Sciatic nerve (tissue), 2 donors: ENCODE measurements around the gene CDKN3. TPM values are rescaled to one million over a fixed set of nuclear protein-coding genes. Genes with fewer than 3 reads are reported as not detected.
A peak's percentile ranks its signal among the peaks of the same experiment; 100 is the strongest.
"Not testable (repeated sequence)": the region's sequence is repeated elsewhere in the genome, so short reads cannot be mapped to it uniquely, and the experiment has no call there.

Experiments used
- ATAC-seq: fragments of 200-7000 bp; cut with Tn5 transposase; one replicate; pipeline ENCODE4 v1.9.1; 2020; ENCODE audit warnings: mild to moderate bottlenecking, moderate library complexity
- DNase-seq: peaks from one replicate; pipeline ENCODE4 v3.0.0-alpha.2; 2020; ENCODE audit warnings: low spot score
- intact Hi-C: fragments of 100-400 bp; cut with DNase I; formaldehyde crosslinking; loops from one replicate; pipeline ENCODE4 v1.14.2; 2022
- total RNA-seq: library from RNA; stranded (reverse); fragmentation: NEBNext Ultra II Directional; extraction: Animal tissue kit (Norgen Biotek cat#: 25700); gene quantifications from one replicate; pipeline ENCODE4 v1.2.1, GENCODE V29; 2021
- donor health status: DM: no; HTN: no; CAD: no.
- donor health status: DM: no; HTN: no; CAD: no.

The CDKN3 gene
- total RNA-seq, 1 donor from 2014 or later = 4.1 TPM

GRCh38 chr14:54366736-54367735, 29.8 kb upstream of the CDKN3 start:
- DNase-seq (no peak), ATAC-seq (peak; percentile 56)
- intact Hi-C loops = no loop called here

GRCh38 chr14:54368291-54368690, 28.5 kb upstream of the CDKN3 start:
- ATAC-seq (no peak), DNase-seq (no peak)
- intact Hi-C loops = no loop called here

GRCh38 chr14:54369343-54369742, 27.5 kb upstream of the CDKN3 start:
- DNase-seq (no peak), ATAC-seq (no peak)
- intact Hi-C loops = no loop called here

GRCh38 chr14:54370323-54371198, 26.2 kb upstream of the CDKN3 start:
- intact Hi-C loops = no loop called here
- DNase-seq = no peak

GRCh38 chr14:54374117-54374884, 22.5 kb upstream of the CDKN3 start:
- ATAC-seq = no peak
- DNase-seq = no peak

More at GRCh38 chr14:54370323-54371198, 26.2 kb upstream of the CDKN3 start:
- no peak for ATAC-seq

GRCh38 chr14:54377501-54377900, 19.3 kb upstream of the CDKN3 start:
- ATAC-seq (no peak), DNase-seq (no peak)
- intact Hi-C loops = no loop called here

More at GRCh38 chr14:54374117-54374884, 22.5 kb upstream of the CDKN3 start:
- intact Hi-C loops = no loop called here

- intact Hi-C loops, ATAC-seq, DNase-seq: not testable (repeated sequence)
These were observed 17.9 kb upstream of the CDKN3 start for GRCh38 chr14:54378893-54379292.

GRCh38 chr14:54380558-54380957, 16.2 kb upstream of the CDKN3 start:
- intact Hi-C loops, DNase-seq: not testable (repeated sequence)
- ATAC-seq = peak; percentile 20

- ATAC-seq = no peak
- intact Hi-C loops = no loop called here
- DNase-seq = no peak
These were observed 15.0 kb upstream of the CDKN3 start for GRCh38 chr14:54381821-54382220.

GRCh38 chr14:54383835-54384234, 13.0 kb upstream of the CDKN3 start:
- DNase-seq (no peak), ATAC-seq (no peak)
- intact Hi-C loops = no loop called here

- DNase-seq = no peak
- intact Hi-C loops = no loop called here
- ATAC-seq = no peak
These were observed 11.3 kb upstream of the CDKN3 start for GRCh38 chr14:54385556-54385955.

- ATAC-seq (no peak), DNase-seq (no peak)
- intact Hi-C loops = no loop called here
These were observed 9.5 kb upstream of the CDKN3 start for GRCh38 chr14:54387328-54387727.

GRCh38 chr14:54392131-54392859, 4.5 kb upstream of the CDKN3 start:
- no peak for DNase-seq
- intact Hi-C loops = no loop called here
- ATAC-seq = no peak

- ATAC-seq, intact Hi-C loops, DNase-seq: not testable (repeated sequence)
These were observed 3.6 kb upstream of the CDKN3 start for GRCh38 chr14:54392986-54393884.

GRCh38 chr14:54394596-54394995, 2.2 kb upstream of the CDKN3 start:
- ATAC-seq = no peak
- no peak for DNase-seq
- intact Hi-C loops = no loop called here

GRCh38 chr14:54395284-54395683, 1.5 kb upstream of the CDKN3 start:
- no peak for DNase-seq
- ATAC-seq = no peak
- intact Hi-C loops = no loop called here

GRCh38 chr14:54395716-54396115, 1.1 kb upstream of the CDKN3 start:
- ATAC-seq (no peak), DNase-seq (no peak)
- intact Hi-C loops = no loop called here
